ENCODE data around the gene CDKN2C.

The CDKN2C gene

GRCh38 chr1:50978144-50978851, 8.3 kb downstream of the CDKN2C start:
- no peak for DNase-seq (ENCODE audit: low spot score)
- peak overlapping the region; percentile 44 to 80 for H3K4me3 ChIP-seq (ENCODE audit: low read length in 2 of 2)
- peak overlapping the region; percentile 77 for H3K4me2 ChIP-seq (ENCODE audit: insufficient read depth, low read length, poor library complexity, severe bottlenecking)
- no peak overlapping the region for H3K9ac ChIP-seq (ENCODE audit: low read depth, low read length, poor library complexity)
- no peak overlapping the region for H2BK15ac ChIP-seq (ENCODE audit: low read length)
- peak overlapping the region; percentile 85 for H3K18ac ChIP-seq (ENCODE audit: low read length)
- H3K27me3 ChIP-seq (ENCODE audit: control insufficient read depth in 3 of 3, insufficient read depth in 3 of 3, low read depth in 1 of 3, low read length in 3 of 3) = peaks cover 13 to 98% (median 47%) of the 10 kb centered on the region in 3 experiments
- peak overlapping the region; percentile 71 for H3K14ac ChIP-seq (ENCODE audit: low read length)
- peak overlapping the region; percentile 3 for H2BK12ac ChIP-seq (ENCODE audit: low read length)
- H2AK5ac ChIP-seq (ENCODE audit: low read depth, low read length) = no peak overlapping the region
- peaks cover 0 to 9% of the 10 kb centered on the region in 2 donors for H3K4me1 ChIP-seq (ENCODE audit: control insufficient read depth in 2 of 2, insufficient read depth in 1 of 2, low read depth in 1 of 2, low read length in 2 of 2)
- H2AFZ ChIP-seq (ENCODE audit: low read length) = peak overlapping the region; percentile 98
- no peak overlapping the region for H3K27ac ChIP-seq (replicated peaks; ENCODE audit: low read length)
- H4K91ac ChIP-seq (ENCODE audit: low read depth, low read length, poor library complexity) = no peak overlapping the region
- no peak overlapping the region for H3K4ac ChIP-seq (ENCODE audit: low read length)
- no peak overlapping the region for H2BK5ac ChIP-seq (ENCODE audit: low read length)
- H4K8ac ChIP-seq (ENCODE audit: low read depth, low read length) = no peak overlapping the region
- H3K36me3 ChIP-seq (replicated peaks in 1 of 2; ENCODE audit: control insufficient read depth in 2 of 2, insufficient read depth in 2 of 2, low read length in 2 of 2) = no peaks in the 10 kb centered on the region
- H3K23ac ChIP-seq (ENCODE audit: low read depth, low read length, poor library complexity) = peak overlapping the region; percentile 20
- peaks cover 2% of the 10 kb centered on the region for H3K79me1 ChIP-seq (ENCODE audit: low read depth, low read length)
- H3K9me3 ChIP-seq (replicated peaks in 1 of 2; ENCODE audit: control insufficient read depth in 2 of 2, insufficient read depth in 1 of 2, low read depth in 1 of 2, low read length in 2 of 2) = no peaks in the 10 kb centered on the region
- H2BK120ac ChIP-seq (ENCODE audit: low read depth, low read length) = no peak overlapping the region
- no CpG with 5 or more reads among the region's 42 CpGs for WGBS, 2 donors (ENCODE audit: extremely low coverage in 2 of 2, insufficient read length in 2 of 2, insufficient replicate concordance in 1 of 2)

- Histone ChIP-seq H3K4ac (ENCODE audit: low read length) (no peak overlapping the region), H3K27me3 (ENCODE audit: control insufficient read depth in 3 of 3, insufficient read depth in 3 of 3, low read depth in 1 of 3, low read length in 3 of 3) (peaks cover 11 to 98% (median 40%) of the 10 kb centered on the region in 3 experiments), H2BK120ac (ENCODE audit: low read depth, low read length) (no peak overlapping the region), H3K14ac (ENCODE audit: low read length) (no peak overlapping the region), H2AFZ (ENCODE audit: low read length) (peak overlapping the region; percentile 98), H3K4me1 (ENCODE audit: control insufficient read depth in 2 of 2, insufficient read depth in 1 of 2, low read depth in 1 of 2, low read length in 2 of 2) (peaks cover 0 to 9% of the 10 kb centered on the region in 2 donors), H3K27ac (replicated peaks; ENCODE audit: low read length) (no peak overlapping the region), H3K23ac (ENCODE audit: low read depth, low read length, poor library complexity) (no peak overlapping the region), H2BK5ac (ENCODE audit: low read length) (no peak overlapping the region), H2AK5ac (ENCODE audit: low read depth, low read length) (no peak overlapping the region), H2BK12ac (ENCODE audit: low read length) (no peak overlapping the region), H3K18ac (ENCODE audit: low read length) (no peak overlapping the region), H2BK15ac (ENCODE audit: low read length) (no peak overlapping the region), H3K9me3 (replicated peaks in 1 of 2; ENCODE audit: control insufficient read depth in 2 of 2, insufficient read depth in 1 of 2, low read depth in 1 of 2, low read length in 2 of 2) (no peaks in the 10 kb centered on the region), H3K4me3 (ENCODE audit: low read length in 2 of 2) (no peak overlapping the region), H4K91ac (ENCODE audit: low read depth, low read length, poor library complexity) (no peak overlapping the region), H3K9ac (ENCODE audit: low read depth, low read length, poor library complexity) (no peak overlapping the region), H3K4me2 (ENCODE audit: insufficient read depth, low read length, poor library complexity, severe bottlenecking) (no peak overlapping the region), H3K36me3 (replicated peaks in 1 of 2; ENCODE audit: control insufficient read depth in 2 of 2, insufficient read depth in 2 of 2, low read length in 2 of 2) (no peaks in the 10 kb centered on the region), H3K79me1 (ENCODE audit: low read depth, low read length) (peaks cover 2% of the 10 kb centered on the region), H4K8ac (ENCODE audit: low read depth, low read length) (no peak overlapping the region)
- WGBS, 2 donors (ENCODE audit: extremely low coverage in 2 of 2, insufficient read length in 2 of 2, insufficient replicate concordance in 1 of 2) = no CpG with 5 or more reads among the region's 10 CpGs
- DNase-seq (ENCODE audit: low spot score) = no peak
These were observed 9.1 kb downstream of the CDKN2C start for GRCh38 chr1:50978852-50979781.

- H2BK5ac ChIP-seq (ENCODE audit: low read length) = no peak overlapping the region
- H2BK120ac ChIP-seq (ENCODE audit: low read depth, low read length) = no peak overlapping the region
- H2BK12ac ChIP-seq (ENCODE audit: low read length) = no peak overlapping the region
- no peak overlapping the region for H3K9ac ChIP-seq (ENCODE audit: low read depth, low read length, poor library complexity)
- no peak overlapping the region for H3K4me2 ChIP-seq (ENCODE audit: insufficient read depth, low read length, poor library complexity, severe bottlenecking)
- H2AK5ac ChIP-seq (ENCODE audit: low read depth, low read length) = no peak overlapping the region
- peaks cover 0 to 9% of the 10 kb centered on the region in 2 donors for H3K4me1 ChIP-seq (ENCODE audit: control insufficient read depth in 2 of 2, insufficient read depth in 1 of 2, low read depth in 1 of 2, low read length in 2 of 2)
- no peak overlapping the region for H3K23ac ChIP-seq (ENCODE audit: low read depth, low read length, poor library complexity)
- H3K36me3 ChIP-seq (replicated peaks in 1 of 2; ENCODE audit: control insufficient read depth in 2 of 2, insufficient read depth in 2 of 2, low read length in 2 of 2) = no peaks in the 10 kb centered on the region
- no peak overlapping the region for H2BK15ac ChIP-seq (ENCODE audit: low read length)
- no peak overlapping the region for H3K14ac ChIP-seq (ENCODE audit: low read length)
- no peaks in the 10 kb centered on the region for H3K9me3 ChIP-seq (replicated peaks in 1 of 2; ENCODE audit: control insufficient read depth in 2 of 2, insufficient read depth in 1 of 2, low read depth in 1 of 2, low read length in 2 of 2)
- no peak overlapping the region for H4K91ac ChIP-seq (ENCODE audit: low read depth, low read length, poor library complexity)
- no peak overlapping the region for H3K27ac ChIP-seq (replicated peaks; ENCODE audit: low read length)
- H2AFZ ChIP-seq (ENCODE audit: low read length) = no peak overlapping the region
- DNase-seq (ENCODE audit: low spot score) = no peak
- H3K4me3 ChIP-seq (ENCODE audit: low read length in 2 of 2) = no peak overlapping the region
- H4K8ac ChIP-seq (ENCODE audit: low read depth, low read length) = no peak overlapping the region
- WGBS, 2 donors (ENCODE audit: extremely low coverage in 2 of 2, insufficient read length in 2 of 2, insufficient replicate concordance in 1 of 2) = no CpG with 5 or more reads among the region's 1 CpG
- H3K4ac ChIP-seq (ENCODE audit: low read length) = no peak overlapping the region
- no peak overlapping the region for H3K18ac ChIP-seq (ENCODE audit: low read length)
- H3K27me3 ChIP-seq (ENCODE audit: control insufficient read depth in 3 of 3, insufficient read depth in 3 of 3, low read depth in 1 of 3, low read length in 3 of 3) = peaks cover 11 to 92% (median 36%) of the 10 kb centered on the region in 3 experiments
- H3K79me1 ChIP-seq (ENCODE audit: low read depth, low read length) = peaks cover 2% of the 10 kb centered on the region
These were observed 9.9 kb downstream of the CDKN2C start for GRCh38 chr1:50979937-50980336.

GRCh38 chr1:50980505-50980904, 10.5 kb downstream of the CDKN2C start:
- H2AK5ac ChIP-seq (ENCODE audit: low read depth, low read length) = no peak overlapping the region

More at GRCh38 chr1:50980505-50980904, 10.5 kb downstream of the CDKN2C start:
- Histone ChIP-seq H3K79me1 (ENCODE audit: low read depth, low read length) (peaks cover 2% of the 10 kb centered on the region), H3K27ac (replicated peaks; ENCODE audit: low read length) (no peak overlapping the region), H4K91ac (ENCODE audit: low read depth, low read length, poor library complexity) (no peak overlapping the region), H3K4me1 (ENCODE audit: control insufficient read depth in 2 of 2, insufficient read depth in 1 of 2, low read depth in 1 of 2, low read length in 2 of 2) (peaks cover 0 to 9% of the 10 kb centered on the region in 2 donors), H2BK15ac (ENCODE audit: low read length) (no peak overlapping the region), H3K4ac (ENCODE audit: low read length) (no peak overlapping the region), H3K36me3 (replicated peaks in 1 of 2; ENCODE audit: control insufficient read depth in 2 of 2, insufficient read depth in 2 of 2, low read length in 2 of 2) (no peaks in the 10 kb centered on the region), H4K8ac (ENCODE audit: low read depth, low read length) (no peak overlapping the region), H2AFZ (ENCODE audit: low read length) (no peak overlapping the region), H3K23ac (ENCODE audit: low read depth, low read length, poor library complexity) (no peak overlapping the region), H3K4me3 (ENCODE audit: low read length in 2 of 2) (no peak overlapping the region), H3K14ac (ENCODE audit: low read length) (no peak overlapping the region), H3K9me3 (replicated peaks in 1 of 2; ENCODE audit: control insufficient read depth in 2 of 2, insufficient read depth in 1 of 2, low read depth in 1 of 2, low read length in 2 of 2) (no peaks in the 10 kb centered on the region), H3K4me2 (ENCODE audit: insufficient read depth, low read length, poor library complexity, severe bottlenecking) (no peak overlapping the region), H3K27me3 (ENCODE audit: control insufficient read depth in 3 of 3, insufficient read depth in 3 of 3, low read depth in 1 of 3, low read length in 3 of 3) (peaks cover 11 to 92% (median 34%) of the 10 kb centered on the region in 3 experiments), H2BK12ac (ENCODE audit: low read length) (no peak overlapping the region), H3K9ac (ENCODE audit: low read depth, low read length, poor library complexity) (no peak overlapping the region), H2BK5ac (ENCODE audit: low read length) (no peak overlapping the region), H3K18ac (ENCODE audit: low read length) (no peak overlapping the region), H2BK120ac (ENCODE audit: low read depth, low read length) (no peak overlapping the region)
- no peak for DNase-seq (ENCODE audit: low spot score)

Measured in neuronal stem cell (in vitro differentiated cells).